ENCODE results near the gene BMI1.
"Not testable (repeated sequence)": the region's sequence is repeated elsewhere in the genome, so short reads cannot be mapped to it uniquely, and the experiment has no call there.

The BMI1 gene

DNA sequence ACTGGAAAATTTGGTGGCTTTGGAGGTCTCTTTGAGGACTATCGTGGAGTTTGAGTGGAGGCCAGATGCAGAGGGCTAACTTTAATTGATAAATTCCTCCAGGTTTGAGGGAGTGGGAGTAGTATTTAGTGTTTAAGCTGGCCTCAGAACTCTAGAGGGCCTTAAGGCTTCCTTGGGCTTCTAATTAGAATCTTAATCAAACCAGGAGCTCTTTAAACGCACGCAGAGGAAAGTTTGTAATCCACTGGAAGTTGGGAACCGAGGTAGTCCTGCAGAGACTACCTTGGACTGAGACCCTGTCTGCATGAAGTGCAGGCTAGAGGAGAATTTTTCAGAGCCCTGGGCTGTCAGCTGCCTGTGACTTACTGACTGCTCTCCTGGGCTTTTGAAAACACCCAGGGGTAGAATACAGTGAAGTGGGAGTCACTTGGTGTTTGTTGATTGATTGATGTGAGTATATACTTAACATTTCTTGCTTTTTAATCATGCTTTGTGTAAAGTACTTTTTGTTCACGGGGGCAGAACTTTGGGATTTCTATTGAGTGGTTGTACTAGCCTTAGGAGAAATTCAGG, 30.3 kb downstream of the BMI1 start:
- DNase-seq (ENCODE audit: low read depth in 1 of 2, low spot score in 1 of 2) = no peak
- TF ChIP-seq SPI1 (IDR thresholded peaks at IDR 0.05; ENCODE audit: borderline replicate concordance, low read depth) (no peak), GABPA (IDR thresholded peaks at IDR 0.05; ENCODE audit: low read depth) (no peak), POLR2AphosphoS5 (IDR thresholded peaks at IDR 0.05; ENCODE audit: low read depth) (no peak)
- Histone ChIP-seq H3K27me3 (ENCODE audit: insufficient read depth, poor library complexity, severe bottlenecking) (no peaks in the 10 kb centered on the region), H3K4me3 (replicated peaks; ENCODE audit: insufficient read depth, low read length) (no peak overlapping the region), H3K27ac (replicated peaks) (no peak overlapping the region)

DNA sequence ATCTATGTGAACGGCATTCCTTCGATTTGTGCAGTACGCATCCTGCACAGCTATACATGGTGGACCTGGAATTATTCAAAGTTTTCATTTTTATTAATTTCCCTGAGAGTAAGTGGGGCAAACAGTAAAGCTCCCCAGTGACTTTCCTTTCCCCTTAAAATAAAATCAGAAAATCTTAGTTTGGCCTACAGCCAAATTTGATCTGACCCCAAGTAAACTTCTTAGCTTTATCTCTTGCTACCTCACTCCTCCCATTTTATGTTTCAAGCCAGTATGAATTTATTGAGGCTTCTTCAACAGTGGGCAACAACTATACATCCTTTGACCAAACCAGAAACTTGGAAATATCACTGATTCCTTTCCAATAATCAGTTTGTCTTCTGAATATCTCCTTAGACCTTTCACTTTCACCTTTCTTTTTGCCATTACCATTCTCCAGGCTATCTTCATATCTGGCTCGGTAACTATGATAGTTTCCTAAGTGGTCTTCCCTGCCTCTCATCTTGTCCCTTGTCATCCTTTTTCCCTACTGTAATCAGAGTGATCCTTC, 35.5 kb downstream of the BMI1 start:
- H3K27me3 ChIP-seq (ENCODE audit: insufficient read depth, poor library complexity, severe bottlenecking) = no peaks in the 10 kb centered on the region
- DNase-seq (ENCODE audit: low read depth in 1 of 2, low spot score in 1 of 2) = no peak
- no peak for TF ChIP-seq GABPA (IDR thresholded peaks at IDR 0.05; ENCODE audit: low read depth)
- TF ChIP-seq, protein P1, sequence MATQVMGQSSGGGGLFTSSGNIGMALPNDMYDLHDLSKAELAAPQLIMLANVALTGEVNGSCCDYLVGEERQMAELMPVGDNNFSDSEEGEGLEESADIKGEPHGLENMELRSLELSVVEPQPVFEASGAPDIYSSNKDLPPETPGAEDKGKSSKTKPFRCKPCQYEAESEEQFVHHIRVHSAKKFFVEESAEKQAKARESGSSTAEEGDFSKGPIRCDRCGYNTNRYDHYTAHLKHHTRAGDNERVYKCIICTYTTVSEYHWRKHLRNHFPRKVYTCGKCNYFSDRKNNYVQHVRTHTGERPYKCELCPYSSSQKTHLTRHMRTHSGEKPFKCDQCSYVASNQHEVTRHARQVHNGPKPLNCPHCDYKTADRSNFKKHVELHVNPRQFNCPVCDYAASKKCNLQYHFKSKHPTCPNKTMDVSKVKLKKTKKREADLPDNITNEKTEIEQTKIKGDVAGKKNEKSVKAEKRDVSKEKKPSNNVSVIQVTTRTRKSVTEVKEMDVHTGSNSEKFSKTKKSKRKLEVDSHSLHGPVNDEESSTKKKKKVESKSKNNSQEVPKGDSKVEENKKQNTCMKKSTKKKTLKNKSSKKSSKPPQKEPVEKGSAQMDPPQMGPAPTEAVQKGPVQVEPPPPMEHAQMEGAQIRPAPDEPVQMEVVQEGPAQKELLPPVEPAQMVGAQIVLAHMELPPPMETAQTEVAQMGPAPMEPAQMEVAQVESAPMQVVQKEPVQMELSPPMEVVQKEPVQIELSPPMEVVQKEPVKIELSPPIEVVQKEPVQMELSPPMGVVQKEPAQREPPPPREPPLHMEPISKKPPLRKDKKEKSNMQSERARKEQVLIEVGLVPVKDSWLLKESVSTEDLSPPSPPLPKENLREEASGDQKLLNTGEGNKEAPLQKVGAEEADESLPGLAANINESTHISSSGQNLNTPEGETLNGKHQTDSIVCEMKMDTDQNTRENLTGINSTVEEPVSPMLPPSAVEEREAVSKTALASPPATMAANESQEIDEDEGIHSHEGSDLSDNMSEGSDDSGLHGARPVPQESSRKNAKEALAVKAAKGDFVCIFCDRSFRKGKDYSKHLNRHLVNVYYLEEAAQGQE (IDR thresholded peaks at IDR 0.05; ENCODE audit: insufficient replicate concordance, low read depth) = no peak
- no peak for TF ChIP-seq SPI1 (IDR thresholded peaks at IDR 0.05; ENCODE audit: borderline replicate concordance, low read depth)
- no peak for TF ChIP-seq POLR2AphosphoS5 (IDR thresholded peaks at IDR 0.05; ENCODE audit: low read depth)
- TF ChIP-seq, protein P2, sequence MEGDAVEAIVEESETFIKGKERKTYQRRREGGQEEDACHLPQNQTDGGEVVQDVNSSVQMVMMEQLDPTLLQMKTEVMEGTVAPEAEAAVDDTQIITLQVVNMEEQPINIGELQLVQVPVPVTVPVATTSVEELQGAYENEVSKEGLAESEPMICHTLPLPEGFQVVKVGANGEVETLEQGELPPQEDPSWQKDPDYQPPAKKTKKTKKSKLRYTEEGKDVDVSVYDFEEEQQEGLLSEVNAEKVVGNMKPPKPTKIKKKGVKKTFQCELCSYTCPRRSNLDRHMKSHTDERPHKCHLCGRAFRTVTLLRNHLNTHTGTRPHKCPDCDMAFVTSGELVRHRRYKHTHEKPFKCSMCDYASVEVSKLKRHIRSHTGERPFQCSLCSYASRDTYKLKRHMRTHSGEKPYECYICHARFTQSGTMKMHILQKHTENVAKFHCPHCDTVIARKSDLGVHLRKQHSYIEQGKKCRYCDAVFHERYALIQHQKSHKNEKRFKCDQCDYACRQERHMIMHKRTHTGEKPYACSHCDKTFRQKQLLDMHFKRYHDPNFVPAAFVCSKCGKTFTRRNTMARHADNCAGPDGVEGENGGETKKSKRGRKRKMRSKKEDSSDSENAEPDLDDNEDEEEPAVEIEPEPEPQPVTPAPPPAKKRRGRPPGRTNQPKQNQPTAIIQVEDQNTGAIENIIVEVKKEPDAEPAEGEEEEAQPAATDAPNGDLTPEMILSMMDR (IDR thresholded peaks at IDR 0.05; ENCODE audit: insufficient read depth, low read length) = no peak
- H3K27ac ChIP-seq (replicated peaks) = no peak overlapping the region
- no peak overlapping the region for H3K4me3 ChIP-seq (replicated peaks; ENCODE audit: insufficient read depth, low read length)

DNA sequence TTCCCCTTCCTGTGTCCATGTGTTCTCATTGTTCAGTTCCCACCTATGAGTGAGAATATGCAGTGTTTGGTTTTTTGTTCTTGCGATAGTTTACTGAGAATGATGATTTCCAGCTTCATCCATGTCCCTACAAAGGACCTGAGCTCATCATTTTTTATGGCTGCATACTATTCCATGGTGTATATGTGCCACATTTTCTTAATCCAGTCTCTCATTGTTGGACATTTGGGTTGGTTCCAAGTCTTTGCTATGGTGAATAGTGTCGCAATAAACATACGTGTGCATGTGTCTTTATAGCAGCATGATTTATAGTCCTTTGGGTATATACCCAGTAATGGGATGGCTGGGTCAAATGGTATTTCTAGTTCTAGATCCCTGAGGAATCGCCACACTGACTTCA, 36.9 kb downstream of the BMI1 start:
- H3K27ac ChIP-seq (replicated peaks); DNase-seq (ENCODE audit: low read depth in 1 of 2, low spot score in 1 of 2): not testable (repeated sequence)

DNA sequence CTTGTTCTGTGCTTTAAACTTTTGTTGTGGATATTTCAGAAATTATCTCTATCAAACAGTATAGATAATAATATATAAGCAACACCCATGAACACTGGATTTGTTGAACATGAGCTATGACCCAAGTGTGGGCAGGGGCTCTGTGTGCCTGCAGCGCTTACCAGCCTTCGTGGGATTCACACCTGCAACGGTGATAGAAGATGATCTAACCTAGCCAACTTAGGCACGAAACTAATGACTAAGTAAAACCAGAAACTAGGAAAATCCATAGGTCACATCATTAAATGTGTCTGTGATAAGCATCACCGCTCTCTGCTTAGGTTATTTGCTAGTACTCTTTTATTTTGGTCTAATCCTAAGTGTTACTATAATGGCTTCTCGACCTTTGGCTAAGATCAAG, 42.4 kb downstream of the BMI1 start:
- TF ChIP-seq POLR2AphosphoS5 (IDR thresholded peaks at IDR 0.05; ENCODE audit: low read depth) (no peak), SPI1 (IDR thresholded peaks at IDR 0.05; ENCODE audit: borderline replicate concordance, low read depth) (no peak), GABPA (IDR thresholded peaks at IDR 0.05; ENCODE audit: low read depth) (no peak)
- TF ChIP-seq, protein P2 (IDR thresholded peaks at IDR 0.05; ENCODE audit: insufficient read depth, low read length) = no peak
- TF ChIP-seq, protein P1 (IDR thresholded peaks at IDR 0.05; ENCODE audit: insufficient replicate concordance, low read depth) = no peak
- Histone ChIP-seq H3K27me3 (ENCODE audit: insufficient read depth, poor library complexity, severe bottlenecking) (no peaks in the 10 kb centered on the region), H3K4me3 (replicated peaks; ENCODE audit: insufficient read depth, low read length) (no peak overlapping the region), H3K27ac (replicated peaks) (no peak overlapping the region)
- DNase-seq (ENCODE audit: low read depth in 1 of 2, low spot score in 1 of 2) = no peak

More for the DNA sequence above, 36.9 kb downstream of the BMI1 start:
- H3K27me3 ChIP-seq (ENCODE audit: insufficient read depth, poor library complexity, severe bottlenecking); H3K4me3 ChIP-seq (replicated peaks; ENCODE audit: insufficient read depth, low read length): not testable (repeated sequence)

All from HL-60 (cell line).